A549 treated with ZK216348 at 1 μM for 4 hours (cell line): ENCODE data around the gene CLINT1. TPM values are rescaled to one million over a fixed set of nuclear protein-coding genes. Genes with fewer than 3 reads are reported as not detected.

Experiments
- total RNA-seq: library from RNA; stranded (reverse); fragments of 200-300 nt; extraction: Qiagen RNA extraction; gene quantifications from 5 replicates; pipeline ENCODE4 v1.2.3, GENCODE V29; 2022; ENCODE audit warnings: low read depth

Gene CLINT1
- 64.0 to 83.2 TPM (median 76.0 TPM) in 5 replicates for total RNA-seq

GRCh38 chr5:157858527-157859226 is at the start of gene CLINT1:
Gene CLINT1 (minus strand): TSS chr5:157859145. CDS start chr5:157858970, 175 bp downstream.

DNA sequence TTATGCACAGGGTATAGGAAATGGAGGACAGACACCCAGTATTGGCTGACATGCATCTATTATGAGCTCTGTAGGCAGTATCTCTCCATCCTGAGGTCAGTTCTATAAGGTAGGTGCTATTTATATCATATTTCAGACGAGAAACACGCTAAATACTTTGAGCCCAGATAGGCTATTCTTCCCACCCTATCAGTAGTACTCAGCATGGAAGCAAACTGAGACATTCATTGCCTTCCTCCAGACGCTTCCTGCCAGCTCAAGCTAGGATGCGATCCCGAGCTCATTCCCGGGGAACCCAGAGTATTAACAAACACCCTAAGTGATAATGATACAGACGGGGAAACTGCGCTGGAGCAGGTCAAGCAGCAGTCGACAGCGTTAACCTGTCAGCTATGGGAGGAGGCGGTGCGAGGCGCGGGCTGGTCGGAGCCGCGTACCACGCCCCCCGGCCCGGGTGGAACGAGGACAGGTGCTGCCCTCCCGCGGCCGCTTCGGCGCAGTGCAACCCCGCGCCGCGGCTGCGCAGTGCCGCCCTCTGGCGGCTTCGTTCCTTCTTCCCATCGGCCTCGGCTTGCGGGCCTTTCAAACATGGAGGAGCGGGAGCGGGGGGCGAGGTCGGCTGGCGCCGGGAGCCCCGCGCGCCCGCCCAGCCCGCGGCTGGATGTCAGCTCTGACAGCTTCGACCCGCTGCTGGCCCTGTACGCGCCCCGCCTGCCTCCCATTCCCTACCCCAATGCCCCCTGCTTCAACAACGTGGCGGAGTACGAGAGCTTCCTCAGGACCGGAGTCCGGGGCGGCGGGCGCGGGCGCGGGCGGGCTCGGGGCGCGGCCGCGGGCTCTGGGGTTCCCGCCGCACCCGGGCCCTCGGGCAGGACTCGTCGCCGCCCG is 115.5 kb downstream of the CLINT1 start, which contains the start of gene LSM11:
TSS of gene LSM11 (plus strand) at position 550 of the 888 bp plus-strand sequence. CDS start at position 589, 39 bp downstream.

Other genes starting within 250 kb of the CLINT1 start
- gene SOX30, start 206.7 kb downstream of the CLINT1 start, total RNA-seq, result not detected in 5 replicates
- not detected in 5 replicates for gene C5orf52, start 187.6 kb downstream of the CLINT1 start, total RNA-seq
- gene THG1L, start 127.7 kb downstream of the CLINT1 start, total RNA-seq, result 25.4 to 38.0 TPM (median 28.0 TPM) in 5 replicates
- 2.0 to 3.5 TPM (median 3.3 TPM) in 5 replicates for gene LSM11, start 115.4 kb downstream of the CLINT1 start, total RNA-seq